GM12891 (cell line): ENCODE data around the gene PCDHA1.

ENCODE experiments used
- POLR2A ChIP-seq: IDR thresholded peaks from 2 replicates; pipeline ENCODE4 v1.6.1; 2011; ENCODE audit warnings: low read depth, low read length, control low read depth
- TAF1 ChIP-seq: IDR thresholded peaks from 2 replicates; pipeline ENCODE4 v1.6.1; 2011; ENCODE audit warnings: low read depth, low read length, control low read depth

DNA sequence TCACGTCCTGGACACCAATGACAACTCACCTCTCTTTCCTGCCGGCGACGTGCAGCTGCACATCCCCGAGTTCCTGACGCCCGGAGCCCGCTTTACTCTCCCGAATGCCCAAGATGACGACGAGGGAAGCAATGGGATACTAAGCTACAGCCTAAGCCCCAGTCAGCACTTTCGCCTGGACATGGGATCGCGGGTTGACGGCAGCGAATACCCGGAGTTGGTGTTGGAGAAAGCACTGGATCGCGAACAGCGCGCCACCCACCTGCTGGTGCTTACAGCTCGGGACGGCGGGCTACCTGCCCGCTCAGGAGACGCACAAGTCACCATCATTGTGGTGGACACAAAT, 141.3 kb downstream of the PCDHA1 start:
- TF ChIP-seq POLR2A = no peak
- TF ChIP-seq TAF1 = no peak
